A549 (cell line): ENCODE measurements around the gene CEMIP2.

Source experiments
- CEBPB ChIP-seq, 2 experiments: fragments of >200 bp in 1 of 2; sonication (Bioruptor Twin) in 1 of 2; formaldehyde crosslinking in 1 of 2; IDR thresholded peaks; 2 replicates each; pipeline ENCODE4 v1.6.1; 2012 to 2016
- NFE2L2 ChIP-seq: fragments of 150-350 bp; conservative IDR thresholded peaks from 2 replicates; pipeline ENCODE4 v1.6.1; 2014; ENCODE audit warnings: low read length
- TF ChIP-seq, protein P1 (sequence below): fragments of >200 bp; sonication (Bioruptor Twin); formaldehyde crosslinking; IDR thresholded peaks from 3 replicates; pipeline ENCODE4 v1.5.1; 2016

DNA sequence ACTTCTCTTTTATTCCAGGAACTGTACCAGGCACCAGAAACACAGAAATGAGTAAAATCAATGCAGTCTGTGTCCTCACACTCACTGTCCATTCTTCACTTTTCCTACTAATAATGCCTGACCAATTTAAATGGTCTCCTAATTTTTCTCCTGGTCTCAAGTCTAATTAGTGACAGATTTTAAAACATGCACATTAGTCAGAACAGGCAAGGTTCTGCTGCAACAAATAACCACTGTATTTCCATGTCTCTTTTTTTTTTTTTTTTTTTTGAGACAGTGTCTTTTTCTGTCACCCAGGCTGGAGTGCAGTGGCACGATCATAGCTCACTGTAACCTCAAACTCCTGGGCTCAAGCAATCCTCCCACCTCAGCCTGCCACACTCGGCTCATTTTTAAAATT is 99.6 kb downstream of the CEMIP2 start:
- no peak for TF ChIP-seq CEBPB (IDR thresholded peaks at IDR 0.05)
- TF ChIP-seq NFE2L2: no peak
- TF ChIP-seq, protein P1, sequence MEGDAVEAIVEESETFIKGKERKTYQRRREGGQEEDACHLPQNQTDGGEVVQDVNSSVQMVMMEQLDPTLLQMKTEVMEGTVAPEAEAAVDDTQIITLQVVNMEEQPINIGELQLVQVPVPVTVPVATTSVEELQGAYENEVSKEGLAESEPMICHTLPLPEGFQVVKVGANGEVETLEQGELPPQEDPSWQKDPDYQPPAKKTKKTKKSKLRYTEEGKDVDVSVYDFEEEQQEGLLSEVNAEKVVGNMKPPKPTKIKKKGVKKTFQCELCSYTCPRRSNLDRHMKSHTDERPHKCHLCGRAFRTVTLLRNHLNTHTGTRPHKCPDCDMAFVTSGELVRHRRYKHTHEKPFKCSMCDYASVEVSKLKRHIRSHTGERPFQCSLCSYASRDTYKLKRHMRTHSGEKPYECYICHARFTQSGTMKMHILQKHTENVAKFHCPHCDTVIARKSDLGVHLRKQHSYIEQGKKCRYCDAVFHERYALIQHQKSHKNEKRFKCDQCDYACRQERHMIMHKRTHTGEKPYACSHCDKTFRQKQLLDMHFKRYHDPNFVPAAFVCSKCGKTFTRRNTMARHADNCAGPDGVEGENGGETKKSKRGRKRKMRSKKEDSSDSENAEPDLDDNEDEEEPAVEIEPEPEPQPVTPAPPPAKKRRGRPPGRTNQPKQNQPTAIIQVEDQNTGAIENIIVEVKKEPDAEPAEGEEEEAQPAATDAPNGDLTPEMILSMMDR: no peak
